ENCODE results near the gene TRNT1.

- TF ChIP-seq L3MBTL2 (conservative IDR thresholded peaks at IDR 0.05) (no peak), LEF1 (IDR thresholded peaks at IDR 0.05; ENCODE audit: borderline replicate concordance) (no peak), FOXM1 (IDR thresholded peaks at IDR 0.05; ENCODE audit: borderline replicate concordance) (no peak), HDGF (IDR thresholded peaks at IDR 0.05; ENCODE audit: borderline replicate concordance) (no peak), SUZ12 (IDR thresholded peaks at IDR 0.05) (no peak)
Measured at GRCh38 chr3:3194861-3195260, 68.1 kb downstream of the TRNT1 start.

All from HEK293T (cell line).